ENCODE measurements around the gene SH3RF2. TPM values are rescaled to one million over a fixed set of nuclear protein-coding genes. Genes with fewer than 3 reads are reported as not detected.

Gene SH3RF2
- total and polyA plus RNA-seq, 2 donors (not counting 3 experiments of a cell fraction or from before 2014, with no cell fraction given), result 0.54 to 0.84 TPM

GRCh38 chr5:145944328-145944727 is 8.0 kb downstream of the SH3RF2 start:
- H3K27ac ChIP-seq (ENCODE audit: insufficient read depth, low read depth, low read length), result no peak overlapping the region
- intact Hi-C loops (cut with micrococcal nuclease), result no loop called here
- H2AFZ ChIP-seq (ENCODE audit: low read depth, low read length), result no peak overlapping the region
- dilution Hi-C loops (cut with MboI; ENCODE audit: extremely low pct_ligation_motif_present, low sequenced_read_pairs), result no loop called here
- H3K4me1 ChIP-seq (ENCODE audit: control insufficient read depth, extremely low read depth, insufficient read depth, low read length), result no peaks in the 10 kb centered on the region
- TF ChIP-seq GATA2 (IDR thresholded peaks at IDR 0.05; ENCODE audit: insufficient read depth, insufficient read length, low read depth, low read length), result no peak
- TF ChIP-seq JUN (IDR thresholded peaks at IDR 0.05; ENCODE audit: borderline replicate concordance, insufficient read depth, insufficient read length, low read depth), result no peak
- no peak for TF ChIP-seq MYC (IDR thresholded peaks at IDR 0.05; ENCODE audit: low read depth, low read length)
- TF ChIP-seq EZH2 (IDR thresholded peaks at IDR 0.05; ENCODE audit: borderline replicate concordance, low read depth, low read length, severe bottlenecking), result no peak
- TF ChIP-seq POLR2AphosphoS5 (IDR thresholded peaks at IDR 0.05; ENCODE audit: insufficient read depth, low read depth, low read length), result no peak
- no peak for TF ChIP-seq POLR2A (IDR thresholded peaks at IDR 0.05; ENCODE audit: low read depth, low read length)
- TF ChIP-seq FOS (IDR thresholded peaks at IDR 0.05; ENCODE audit: borderline replicate concordance, insufficient read depth, low read length), result no peak
- no peak for TF ChIP-seq CTCF (IDR thresholded peaks at IDR 0.05; ENCODE audit: extremely low read depth in 1 of 2, insufficient read depth in 1 of 2, low read depth in 1 of 2, low read length in 2 of 2)
- H3K4me2 ChIP-seq (ENCODE audit: insufficient read depth, low read length), result no peak overlapping the region
- H3K36me3 ChIP-seq (ENCODE audit: control insufficient read depth in 2 of 2, extremely low read depth in 1 of 2, insufficient read depth in 2 of 2, low read length in 2 of 2), result no peaks in the 10 kb centered on the region
- H4K20me1 ChIP-seq (replicated peaks; ENCODE audit: control insufficient read depth, extremely low read depth, insufficient read depth, low read length), result no peaks in the 10 kb centered on the region
- BruUV-seq (replicated peaks), result no TSS peak
- H3K9ac ChIP-seq (replicated peaks; ENCODE audit: extremely low read depth, insufficient read depth, low read length), result no peak overlapping the region
- ChIA-PET CTCF (no interaction called here), POLR2A (no interaction called here)
- FAIRE-seq, result no peak
- H3K27me3 ChIP-seq (ENCODE audit: control insufficient read depth in 2 of 2, insufficient read depth in 2 of 2, low read length in 2 of 2), result peaks cover under 1 to 4% of the 10 kb centered on the region in 2 experiments
- DNase-seq (ENCODE audit: low read depth, low spot score), result no peak
- no peaks in the 10 kb centered on the region for H3K9me3 ChIP-seq (replicated peaks; ENCODE audit: control insufficient read depth, insufficient read depth, low read length)
- H3K4me3 ChIP-seq (replicated peaks in 1 of 3; ENCODE audit: insufficient read depth in 1 of 3, low read depth in 1 of 3, low read length in 3 of 3), result no peak overlapping the region
- no peaks in the 10 kb centered on the region for H3K79me2 ChIP-seq (ENCODE audit: control insufficient read depth, insufficient read depth, low read length)
- no peaks in the 10 kb centered on the region for H3K9me1 ChIP-seq (replicated peaks; ENCODE audit: control insufficient read depth, extremely low read depth, insufficient read depth, low read length)
